Measurements from ENCODE around the gene MACO1. TPM values are rescaled to one million over a fixed set of nuclear protein-coding genes. Genes with fewer than 3 reads are reported as not detected.
"Not testable (repeated sequence)": the region's sequence is repeated elsewhere in the genome, so short reads cannot be mapped to it uniquely, and the experiment has no call there.

Gene MACO1
- total RNA-seq, 1 experiment from 2014 or later = 31.4 TPM

- peaks cover 97% of the 10 kb centered on the region for H3K79me2 ChIP-seq (ENCODE audit: low read length)
- peak overlapping the region; percentile 47 for H3K27ac ChIP-seq (ENCODE audit: low read length)
- DNase-seq = no peak
- no peak overlapping the region for H3K4me2 ChIP-seq (ENCODE audit: low read depth, low read length, poor library complexity, severe bottlenecking)
- no peaks in the 10 kb centered on the region for H4K20me1 ChIP-seq (ENCODE audit: insufficient read depth, low read depth, low read length)
- H3K9ac ChIP-seq (ENCODE audit: low read length) = no peak overlapping the region
- no peaks in the 10 kb centered on the region for H3K9me2 ChIP-seq (replicated peaks; ENCODE audit: insufficient read depth, low read length)
- no peaks in the 10 kb centered on the region for H3K27me3 ChIP-seq (ENCODE audit: low read length)
- H3K9me3 ChIP-seq (ENCODE audit: low read length) = no peaks in the 10 kb centered on the region
- no peak overlapping the region for H3K4me3 ChIP-seq (ENCODE audit: low read length)
- no peak overlapping the region for H2AFZ ChIP-seq (ENCODE audit: low read length)
- H3K36me3 ChIP-seq (ENCODE audit: insufficient read depth, low read length) = peaks cover 13% of the 10 kb centered on the region; the same call in 1 of the 2 replicates
- H3K4me1 ChIP-seq (ENCODE audit: low read length) = peaks cover 52% of the 10 kb centered on the region
These were observed 11.5 kb downstream of the MACO1 start for GRCh38 chr1:25442178-25442577.

GRCh38 chr1:25443030-25443699, 12.5 kb downstream of the MACO1 start:
- no peaks in the 10 kb centered on the region for H3K9me2 ChIP-seq (replicated peaks; ENCODE audit: insufficient read depth, low read length)
- peaks cover 13% of the 10 kb centered on the region; the same call in 1 of the 2 replicates for H3K36me3 ChIP-seq (ENCODE audit: insufficient read depth, low read length)
- H3K4me2 ChIP-seq (ENCODE audit: low read depth, low read length, poor library complexity, severe bottlenecking) = no peak overlapping the region
- H3K27ac ChIP-seq (ENCODE audit: low read length) = peak overlapping the region; percentile 47
- H3K79me2 ChIP-seq (ENCODE audit: low read length) = peaks cover 97% of the 10 kb centered on the region
- H3K4me3 ChIP-seq (ENCODE audit: low read length) = no peak overlapping the region
- H3K9me3 ChIP-seq (ENCODE audit: low read length) = no peaks in the 10 kb centered on the region
- peaks cover 55% of the 10 kb centered on the region for H3K4me1 ChIP-seq (ENCODE audit: low read length)
- DNase-seq = no peak
- H2AFZ ChIP-seq (ENCODE audit: low read length) = no peak overlapping the region
- no peaks in the 10 kb centered on the region for H4K20me1 ChIP-seq (ENCODE audit: insufficient read depth, low read depth, low read length)
- no peak overlapping the region for H3K9ac ChIP-seq (ENCODE audit: low read length)
- no peaks in the 10 kb centered on the region for H3K27me3 ChIP-seq (ENCODE audit: low read length)

- H3K36me3 ChIP-seq (ENCODE audit: insufficient read depth, low read length) = peaks cover 21% of the 10 kb centered on the region; the same call in 1 of the 2 replicates
- peaks cover 97% of the 10 kb centered on the region for H3K79me2 ChIP-seq (ENCODE audit: low read length)
- H3K4me1 ChIP-seq (ENCODE audit: low read length) = peaks cover 66% of the 10 kb centered on the region
- H3K9me2 ChIP-seq (replicated peaks; ENCODE audit: insufficient read depth, low read length); H4K20me1 ChIP-seq (ENCODE audit: insufficient read depth, low read depth, low read length); H2AFZ ChIP-seq (ENCODE audit: low read length); H3K9me3 ChIP-seq (ENCODE audit: low read length); H3K9ac ChIP-seq (ENCODE audit: low read length); H3K4me3 ChIP-seq (ENCODE audit: low read length); H3K27ac ChIP-seq (ENCODE audit: low read length); H3K27me3 ChIP-seq (ENCODE audit: low read length); DNase-seq: not testable (repeated sequence)
- peak overlapping the region; percentile 56 for H3K4me2 ChIP-seq (ENCODE audit: low read depth, low read length, poor library complexity, severe bottlenecking)
These were observed 13.9 kb downstream of the MACO1 start for GRCh38 chr1:25444604-25445003.

DNA sequence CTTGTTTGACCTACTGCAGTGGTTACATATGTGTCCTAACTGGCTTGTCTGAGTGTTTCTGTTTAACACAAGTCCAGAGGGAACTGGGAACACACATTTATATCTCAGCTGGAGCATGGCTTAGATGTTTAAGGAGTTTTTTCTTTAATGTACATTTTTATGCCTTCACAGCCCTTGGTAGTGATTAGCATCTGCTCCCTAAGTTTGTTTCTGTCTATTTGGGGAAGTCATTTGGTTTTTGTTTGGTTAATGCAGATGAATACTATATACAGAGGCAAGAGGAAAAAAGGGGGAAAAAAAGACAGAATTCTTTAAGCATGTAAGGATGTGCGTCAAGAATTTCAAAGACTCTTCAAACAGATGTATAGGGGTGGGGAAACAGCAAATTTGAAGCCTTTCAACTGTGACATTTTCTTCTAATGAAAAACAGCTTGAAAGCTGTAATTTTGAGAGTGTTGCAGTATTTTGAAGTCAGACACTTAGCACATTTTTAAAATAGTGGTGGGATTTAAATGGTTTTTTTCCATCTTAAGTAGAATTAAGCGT, 15.4 kb downstream of the MACO1 start:
- peaks cover 25% of the 10 kb centered on the region; the same call in 1 of the 2 replicates for H3K36me3 ChIP-seq (ENCODE audit: insufficient read depth, low read length)
- peaks cover 96% of the 10 kb centered on the region for H3K79me2 ChIP-seq (ENCODE audit: low read length)
- no peak overlapping the region for H2AFZ ChIP-seq (ENCODE audit: low read length)
- H3K4me2 ChIP-seq (ENCODE audit: low read depth, low read length, poor library complexity, severe bottlenecking) = peak overlapping the region; percentile 56
- peak overlapping the region; percentile 79 for H3K27ac ChIP-seq (ENCODE audit: low read length)
- peaks cover 77% of the 10 kb centered on the region for H3K4me1 ChIP-seq (ENCODE audit: low read length)
- no peaks in the 10 kb centered on the region for H3K9me3 ChIP-seq (ENCODE audit: low read length)
- H3K9me2 ChIP-seq (replicated peaks; ENCODE audit: insufficient read depth, low read length) = no peaks in the 10 kb centered on the region
- H4K20me1 ChIP-seq (ENCODE audit: insufficient read depth, low read depth, low read length) = no peaks in the 10 kb centered on the region
- no peaks in the 10 kb centered on the region for H3K27me3 ChIP-seq (ENCODE audit: low read length)
- H3K4me3 ChIP-seq (ENCODE audit: low read length) = peak overlapping the region; percentile 17
- H3K9ac ChIP-seq (ENCODE audit: low read length) = peak overlapping the region; percentile 46
- DNase-seq = no peak

DNA sequence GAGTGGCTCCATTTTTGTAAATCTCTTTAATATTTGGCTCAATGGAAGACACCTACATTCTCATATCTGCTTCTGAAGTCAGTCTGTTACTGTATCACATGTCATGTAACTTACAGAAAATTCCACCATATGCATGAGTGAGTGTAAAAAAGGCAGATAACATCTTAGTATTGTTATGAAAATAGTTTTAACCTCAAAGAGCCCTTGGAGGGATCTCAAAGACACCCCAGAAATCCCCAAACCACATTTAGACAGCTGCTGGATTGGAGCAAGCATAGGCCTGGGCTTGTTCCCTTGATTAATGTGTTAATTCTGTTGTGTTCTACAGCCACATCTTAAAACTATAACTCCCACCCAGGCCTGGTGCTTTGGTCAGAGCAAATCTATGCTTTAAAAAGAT, 16.9 kb downstream of the MACO1 start:
- no peaks in the 10 kb centered on the region for H3K9me3 ChIP-seq (ENCODE audit: low read length)
- H3K9ac ChIP-seq (ENCODE audit: low read length) = no peak overlapping the region
- H4K20me1 ChIP-seq (ENCODE audit: insufficient read depth, low read depth, low read length) = no peaks in the 10 kb centered on the region
- H3K4me3 ChIP-seq (ENCODE audit: low read length) = no peak overlapping the region
- peaks cover 81% of the 10 kb centered on the region for H3K4me1 ChIP-seq (ENCODE audit: low read length)
- peak overlapping the region; percentile 79 for H3K27ac ChIP-seq (ENCODE audit: low read length)
- peaks cover 90% of the 10 kb centered on the region for H3K79me2 ChIP-seq (ENCODE audit: low read length)
- no peaks in the 10 kb centered on the region for H3K9me2 ChIP-seq (replicated peaks; ENCODE audit: insufficient read depth, low read length)
- peaks cover 25% of the 10 kb centered on the region; the same call in 1 of the 2 replicates for H3K36me3 ChIP-seq (ENCODE audit: insufficient read depth, low read length)
- DNase-seq = no peak
- H3K27me3 ChIP-seq (ENCODE audit: low read length) = no peaks in the 10 kb centered on the region
- H3K4me2 ChIP-seq (ENCODE audit: low read depth, low read length, poor library complexity, severe bottlenecking) = peak overlapping the region; percentile 56
- no peak overlapping the region for H2AFZ ChIP-seq (ENCODE audit: low read length)

- no peaks in the 10 kb centered on the region for H3K9me3 ChIP-seq (ENCODE audit: low read length)
- H3K4me1 ChIP-seq (ENCODE audit: low read length) = peaks cover 62% of the 10 kb centered on the region
- peak overlapping the region; percentile 28 for H3K4me2 ChIP-seq (ENCODE audit: low read depth, low read length, poor library complexity, severe bottlenecking)
- no peaks in the 10 kb centered on the region for H4K20me1 ChIP-seq (ENCODE audit: insufficient read depth, low read depth, low read length)
- H3K4me3 ChIP-seq (ENCODE audit: low read length) = no peak overlapping the region
- no peak for DNase-seq
- peak overlapping the region; percentile 80 for H3K27ac ChIP-seq (ENCODE audit: low read length)
- no peaks in the 10 kb centered on the region for H3K9me2 ChIP-seq (replicated peaks; ENCODE audit: insufficient read depth, low read length)
- peaks cover 73% of the 10 kb centered on the region for H3K79me2 ChIP-seq (ENCODE audit: low read length)
- no peak overlapping the region for H2AFZ ChIP-seq (ENCODE audit: low read length)
- no peaks in the 10 kb centered on the region for H3K27me3 ChIP-seq (ENCODE audit: low read length)
- no peak overlapping the region for H3K9ac ChIP-seq (ENCODE audit: low read length)
- H3K36me3 ChIP-seq (ENCODE audit: insufficient read depth, low read length) = peaks cover 42% of the 10 kb centered on the region; the same call in 1 of the 2 replicates
These were observed 20.2 kb downstream of the MACO1 start for GRCh38 chr1:25450891-25451290.

GRCh38 chr1:25451908-25452307, 21.2 kb downstream of the MACO1 start:
- Histone ChIP-seq H4K20me1 (ENCODE audit: insufficient read depth, low read depth, low read length) (no peaks in the 10 kb centered on the region), H2AFZ (ENCODE audit: low read length) (no peak overlapping the region), H3K9me3 (ENCODE audit: low read length) (no peaks in the 10 kb centered on the region), H3K79me2 (ENCODE audit: low read length) (peaks cover 68% of the 10 kb centered on the region), H3K9me2 (replicated peaks; ENCODE audit: insufficient read depth, low read length) (no peaks in the 10 kb centered on the region), H3K4me2 (ENCODE audit: low read depth, low read length, poor library complexity, severe bottlenecking) (peak overlapping the region; percentile 28), H3K36me3 (ENCODE audit: insufficient read depth, low read length) (peaks cover 42% of the 10 kb centered on the region; the same call in 1 of the 2 replicates), H3K27me3 (ENCODE audit: low read length) (no peaks in the 10 kb centered on the region), H3K9ac (ENCODE audit: low read length) (0 out of 2 replicates have a peak overlapping the region, but pooled peaks have one; percentile 10), H3K4me3 (ENCODE audit: low read length) (no peak overlapping the region), H3K4me1 (ENCODE audit: low read length) (peaks cover 51% of the 10 kb centered on the region), H3K27ac (ENCODE audit: low read length) (peak overlapping the region; percentile 80)
- peak; percentile 70 for DNase-seq

- H3K79me2 ChIP-seq (ENCODE audit: low read length) = peaks cover 67% of the 10 kb centered on the region
- H3K27ac ChIP-seq (ENCODE audit: low read length) = no peak overlapping the region
- peaks cover 48% of the 10 kb centered on the region for H3K36me3 ChIP-seq (ENCODE audit: insufficient read depth, low read length)
- no peak overlapping the region for H3K4me3 ChIP-seq (ENCODE audit: low read length)
- H3K9me3 ChIP-seq (ENCODE audit: low read length) = no peaks in the 10 kb centered on the region
- no peaks in the 10 kb centered on the region for H4K20me1 ChIP-seq (ENCODE audit: insufficient read depth, low read depth, low read length)
- H3K9ac ChIP-seq (ENCODE audit: low read length) = no peak overlapping the region
- H3K4me2 ChIP-seq (ENCODE audit: low read depth, low read length, poor library complexity, severe bottlenecking) = no peak overlapping the region
- peaks cover 15% of the 10 kb centered on the region for H3K4me1 ChIP-seq (ENCODE audit: low read length)
- H3K27me3 ChIP-seq (ENCODE audit: low read length) = no peaks in the 10 kb centered on the region
- H3K9me2 ChIP-seq (replicated peaks; ENCODE audit: insufficient read depth, low read length) = no peaks in the 10 kb centered on the region
- H2AFZ ChIP-seq (ENCODE audit: low read length) = no peak overlapping the region
- DNase-seq = no peak
These were observed 25.8 kb downstream of the MACO1 start for GRCh38 chr1:25456502-25456901.

Measured in Karpas-422 (cell line).